Trophoblast cell (in vitro differentiated cells and primary cell): ENCODE data around the gene CREB5.

ENCODE experiments used
- DNase-seq, 2 donors: peaks; one replicate each; pipeline ENCODE4 v3.0.0-alpha.2; 2016
- H2AFZ ChIP-seq: 2 replicates; pipeline ENCODE4 v1.6.1; 2013; ENCODE audit warnings: low read length, moderate library complexity, mild to moderate bottlenecking; ENCODE audit not compliant: insufficient read depth, poor library complexity
- H2AK5ac ChIP-seq: 2 replicates; pipeline ENCODE4 v1.6.1; 2013; ENCODE audit warnings: mild to moderate bottlenecking, low read length
- H2BK120ac ChIP-seq: 2 replicates; pipeline ENCODE4 v1.6.1; 2013; ENCODE audit warnings: low read length, mild to moderate bottlenecking, moderate library complexity; ENCODE audit not compliant: insufficient read depth, poor library complexity
- H2BK12ac ChIP-seq: 2 replicates; pipeline ENCODE4 v1.6.1; 2013; ENCODE audit warnings: mild to moderate bottlenecking, low read length, moderate library complexity
- H2BK5ac ChIP-seq: 2 replicates; pipeline ENCODE4 v1.6.1; 2013; ENCODE audit warnings: low read length, low read depth, moderate library complexity, mild to moderate bottlenecking; ENCODE audit not compliant: poor library complexity
- H3K14ac ChIP-seq: 2 replicates; pipeline ENCODE4 v1.6.1; 2013; ENCODE audit warnings: mild to moderate bottlenecking, low read length
- H3K18ac ChIP-seq: 2 replicates; pipeline ENCODE4 v1.6.1; 2013; ENCODE audit warnings: mild to moderate bottlenecking, low read length
- H3K23ac ChIP-seq: 2 replicates; pipeline ENCODE4 v1.6.1; 2013; ENCODE audit warnings: low read length
- H3K27ac ChIP-seq: 2 replicates; pipeline ENCODE4 v1.5.1; 2013; ENCODE audit warnings: low read depth, mild to moderate bottlenecking, inconsistent platforms, low read length, moderate library complexity
- H3K27me3 ChIP-seq: 2 replicates; pipeline ENCODE4 v1.6.1; 2013; ENCODE audit warnings: inconsistent platforms, mild to moderate bottlenecking, low read length, moderate library complexity; ENCODE audit not compliant: insufficient read depth
- H3K36me3 ChIP-seq, 2 experiments: 1 replicate in 1 of 2; 2 replicates in 1 of 2; pipeline ENCODE4 v1.6.1; 2013; ENCODE audit warnings: low read length in 2 of 2, mild to moderate bottlenecking in 2 of 2, moderate library complexity in 1 of 2; ENCODE audit not compliant: insufficient read depth in 2 of 2, control insufficient read depth in 1 of 2
- H3K4ac ChIP-seq: 2 replicates; pipeline ENCODE4 v1.6.1; 2013; ENCODE audit warnings: low read depth, mild to moderate bottlenecking, low read length, moderate library complexity
- H3K4me1 ChIP-seq, 2 experiments: 1 replicate in 1 of 2; 2 replicates in 1 of 2; pipeline ENCODE4 v1.6.1; 2013; ENCODE audit warnings: low read length in 2 of 2, mild to moderate bottlenecking in 2 of 2, moderate library complexity in 1 of 2; ENCODE audit not compliant: insufficient read depth in 2 of 2, control insufficient read depth in 1 of 2
- H3K4me2 ChIP-seq: 2 replicates; pipeline ENCODE4 v1.6.1; 2013; ENCODE audit warnings: inconsistent platforms, mild to moderate bottlenecking, low read length, moderate library complexity
- H3K4me3 ChIP-seq: 2 replicates; pipeline ENCODE4 v1.5.1; 2013; ENCODE audit warnings: mild to moderate bottlenecking, low read depth, low read length, inconsistent platforms
- H3K79me1 ChIP-seq: one replicate; pipeline ENCODE4 v1.6.1; 2013; ENCODE audit warnings: low read length
- H3K79me2 ChIP-seq: 2 replicates; pipeline ENCODE4 v1.6.1; 2013; ENCODE audit warnings: low read length, mild to moderate bottlenecking; ENCODE audit not compliant: control insufficient read depth, insufficient read depth, poor library complexity
- H3K9ac ChIP-seq: 2 replicates; pipeline ENCODE4 v1.6.1; 2013; ENCODE audit warnings: mild to moderate bottlenecking, low read length
- H3K9me3 ChIP-seq: 2 replicates; pipeline ENCODE4 v1.6.1; 2013; ENCODE audit warnings: low read depth, mild to moderate bottlenecking, control low read depth, inconsistent platforms, low read length; ENCODE audit not compliant: insufficient read depth
- H4K12ac ChIP-seq: 2 replicates; pipeline ENCODE4 v1.6.1; 2013; ENCODE audit warnings: low read depth, mild to moderate bottlenecking, low read length, moderate library complexity
- H4K8ac ChIP-seq: 2 replicates; pipeline ENCODE4 v1.6.1; 2013; ENCODE audit warnings: low read depth, mild to moderate bottlenecking, low read length, moderate library complexity
- H4K91ac ChIP-seq: one replicate; pipeline ENCODE4 v1.6.1; 2013; ENCODE audit warnings: low read depth, mild to moderate bottlenecking, low read length, moderate library complexity
- WGBS: extraction: QIAGEN DNeasy Blood & Tissue Kit; methylation state at CpG from one replicate; pipeline ENCODE4 v1.1.7; 2013; ENCODE audit warnings: missing lambda C conversion rate; ENCODE audit not compliant: insufficient read length, insufficient coverage; ENCODE audit errors: extremely low coverage; 5-methylcytosine and 5-hydroxymethylcytosine counted together

Gene CREB5

GRCh38 chr7:28836716-28837115 lies 424.4 kb downstream of the CREB5 start:
- no peak overlapping the region for H2BK120ac ChIP-seq
- H3K23ac ChIP-seq, result no peak overlapping the region
- H3K27me3 ChIP-seq, result no peaks in the 10 kb centered on the region
- H3K9me3 ChIP-seq, result no peaks in the 10 kb centered on the region
- no peak overlapping the region for H3K4ac ChIP-seq
- H2BK12ac ChIP-seq, result no peak overlapping the region
- H3K9ac ChIP-seq, result no peak overlapping the region
- no peak overlapping the region for H4K91ac ChIP-seq
- H3K79me1 ChIP-seq, result no peaks in the 10 kb centered on the region
- no peak overlapping the region for H2BK5ac ChIP-seq
- no peaks in the 10 kb centered on the region for H3K4me1 ChIP-seq
- no peak overlapping the region for H2AFZ ChIP-seq
- no peak overlapping the region for H3K4me3 ChIP-seq
- H3K14ac ChIP-seq, result no peak overlapping the region
- no peak overlapping the region for H4K8ac ChIP-seq
- H3K18ac ChIP-seq, result no peak overlapping the region
- H3K27ac ChIP-seq, result no peak overlapping the region
- H4K12ac ChIP-seq, result no peak overlapping the region
- WGBS, result no CpG with 5 or more reads among the region's 3 CpGs
- H3K36me3 ChIP-seq, result no peaks in the 10 kb centered on the region
- H2AK5ac ChIP-seq, result no peak overlapping the region
- H3K4me2 ChIP-seq, result no peak overlapping the region
- no peaks in the 10 kb centered on the region for H3K79me2 ChIP-seq
- peak in 1 of 2 donors; percentile 56 for DNase-seq

DNA sequence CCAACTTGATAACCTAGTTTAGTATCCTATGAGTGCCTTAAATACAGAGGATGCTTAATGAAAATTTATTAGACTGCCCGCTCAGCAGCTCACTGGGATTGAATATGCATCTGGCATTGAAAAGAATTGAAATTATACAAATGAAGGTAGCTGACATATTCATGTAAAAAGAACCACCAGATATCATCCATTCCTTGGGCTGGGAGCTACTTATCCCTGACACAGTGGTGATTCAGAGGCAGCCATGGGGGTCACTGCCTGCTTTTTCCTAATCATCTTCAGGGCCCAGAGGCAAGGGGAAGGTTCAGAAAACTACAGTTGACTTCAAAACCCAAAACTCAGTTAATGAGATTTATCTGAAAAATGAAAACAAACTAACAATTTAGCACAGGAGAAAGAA lies 424.9 kb downstream of the CREB5 start:
- H3K4me2 ChIP-seq, result no peak overlapping the region

GRCh38 chr7:28840592-28840995 lies 428.3 kb downstream of the CREB5 start:
- no peak overlapping the region for H2BK12ac ChIP-seq
- H3K9me3 ChIP-seq, result no peaks in the 10 kb centered on the region
- H2AFZ ChIP-seq, result no peak overlapping the region
- DNase-seq, result peak in 1 of 2 donors; percentile 28
- H3K4me2 ChIP-seq, result no peak overlapping the region
- H3K4ac ChIP-seq, result no peak overlapping the region
- WGBS, result no CpG with 5 or more reads among the region's 3 CpGs
- no peak overlapping the region for H3K9ac ChIP-seq
- H3K4me1 ChIP-seq, result no peaks in the 10 kb centered on the region
- H3K79me1 ChIP-seq, result no peaks in the 10 kb centered on the region
- H2BK120ac ChIP-seq, result no peak overlapping the region
- H3K14ac ChIP-seq, result no peak overlapping the region
- H3K18ac ChIP-seq, result no peak overlapping the region
- no peak overlapping the region for H4K8ac ChIP-seq
- no peak overlapping the region for H2AK5ac ChIP-seq
- H2BK5ac ChIP-seq, result no peak overlapping the region
- H4K12ac ChIP-seq, result no peak overlapping the region
- no peaks in the 10 kb centered on the region for H3K79me2 ChIP-seq
- no peak overlapping the region for H3K27ac ChIP-seq
- no peak overlapping the region for H3K23ac ChIP-seq
- H3K36me3 ChIP-seq, result no peaks in the 10 kb centered on the region
- no peak overlapping the region for H3K4me3 ChIP-seq
- no peaks in the 10 kb centered on the region for H3K27me3 ChIP-seq
- H4K91ac ChIP-seq, result no peak overlapping the region

More for the DNA sequence above, 424.9 kb downstream of the CREB5 start:
- H3K9ac ChIP-seq, result no peak overlapping the region
- H4K12ac ChIP-seq, result no peak overlapping the region
- no peak overlapping the region for H3K14ac ChIP-seq
- H3K79me2 ChIP-seq, result no peaks in the 10 kb centered on the region
- H3K4me3 ChIP-seq, result no peak overlapping the region
- H2BK12ac ChIP-seq, result no peak overlapping the region
- no peak overlapping the region for H2BK120ac ChIP-seq
- no peaks in the 10 kb centered on the region for H3K36me3 ChIP-seq
- H3K23ac ChIP-seq, result no peak overlapping the region
- no peak overlapping the region for H2BK5ac ChIP-seq
- no peak overlapping the region for H4K91ac ChIP-seq
- H3K18ac ChIP-seq, result no peak overlapping the region
- no peak overlapping the region for H4K8ac ChIP-seq
- no peaks in the 10 kb centered on the region for H3K9me3 ChIP-seq
- WGBS, result no CpG with 5 or more reads among the region's 1 CpG
- DNase-seq, result no peak
- no peak overlapping the region for H2AFZ ChIP-seq
- H3K27ac ChIP-seq, result no peak overlapping the region
- no peaks in the 10 kb centered on the region for H3K27me3 ChIP-seq
- no peak overlapping the region for H3K4ac ChIP-seq
- H3K4me1 ChIP-seq, result no peaks in the 10 kb centered on the region
- H2AK5ac ChIP-seq, result no peak overlapping the region
- no peaks in the 10 kb centered on the region for H3K79me1 ChIP-seq

GRCh38 chr7:28841766-28842165 lies 429.4 kb downstream of the CREB5 start:
- Histone ChIP-seq H3K27me3 (no peaks in the 10 kb centered on the region), H3K27ac (no peak overlapping the region), H2AK5ac (no peak overlapping the region), H2BK120ac (no peak overlapping the region), H2BK5ac (no peak overlapping the region), H2AFZ (no peak overlapping the region), H4K8ac (no peak overlapping the region), H3K36me3 (no peaks in the 10 kb centered on the region), H4K12ac (no peak overlapping the region), H3K4ac (no peak overlapping the region), H4K91ac (no peak overlapping the region), H3K4me1 (no peaks in the 10 kb centered on the region), H3K79me2 (no peaks in the 10 kb centered on the region), H3K79me1 (no peaks in the 10 kb centered on the region), H3K23ac (no peak overlapping the region), H2BK12ac (no peak overlapping the region), H3K18ac (no peak overlapping the region), H3K9ac (no peak overlapping the region), H3K4me2 (no peak overlapping the region), H3K4me3 (no peak overlapping the region), H3K9me3 (no peaks in the 10 kb centered on the region), H3K14ac (no peak overlapping the region)
- no peak for DNase-seq
